ENCODE results near the gene CAPN14.

DNA sequence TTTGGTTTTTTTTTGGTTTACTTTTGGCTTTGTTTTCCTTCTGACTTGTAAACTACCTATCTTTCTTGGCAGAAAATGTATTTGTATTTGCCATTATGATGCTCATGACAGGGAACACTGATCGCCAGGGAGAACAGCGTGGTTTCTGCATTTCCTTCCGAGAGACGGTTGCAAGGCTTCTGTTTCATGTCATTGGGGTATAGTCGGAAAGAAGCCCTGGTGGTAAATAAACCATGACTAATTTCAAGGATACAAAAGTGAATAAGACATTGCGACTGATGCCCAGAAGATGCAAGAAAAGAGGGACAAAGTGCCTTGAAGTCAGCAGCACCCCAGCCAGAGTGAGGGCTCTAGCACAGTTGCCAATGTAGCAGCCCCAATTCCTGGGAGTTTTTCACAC, 4.2 kb upstream of the CAPN14 start:
- TF ChIP-seq POLR2AphosphoS5 (IDR thresholded peaks at IDR 0.05; ENCODE audit: low read depth) = no peak
- TF ChIP-seq, protein P1, sequence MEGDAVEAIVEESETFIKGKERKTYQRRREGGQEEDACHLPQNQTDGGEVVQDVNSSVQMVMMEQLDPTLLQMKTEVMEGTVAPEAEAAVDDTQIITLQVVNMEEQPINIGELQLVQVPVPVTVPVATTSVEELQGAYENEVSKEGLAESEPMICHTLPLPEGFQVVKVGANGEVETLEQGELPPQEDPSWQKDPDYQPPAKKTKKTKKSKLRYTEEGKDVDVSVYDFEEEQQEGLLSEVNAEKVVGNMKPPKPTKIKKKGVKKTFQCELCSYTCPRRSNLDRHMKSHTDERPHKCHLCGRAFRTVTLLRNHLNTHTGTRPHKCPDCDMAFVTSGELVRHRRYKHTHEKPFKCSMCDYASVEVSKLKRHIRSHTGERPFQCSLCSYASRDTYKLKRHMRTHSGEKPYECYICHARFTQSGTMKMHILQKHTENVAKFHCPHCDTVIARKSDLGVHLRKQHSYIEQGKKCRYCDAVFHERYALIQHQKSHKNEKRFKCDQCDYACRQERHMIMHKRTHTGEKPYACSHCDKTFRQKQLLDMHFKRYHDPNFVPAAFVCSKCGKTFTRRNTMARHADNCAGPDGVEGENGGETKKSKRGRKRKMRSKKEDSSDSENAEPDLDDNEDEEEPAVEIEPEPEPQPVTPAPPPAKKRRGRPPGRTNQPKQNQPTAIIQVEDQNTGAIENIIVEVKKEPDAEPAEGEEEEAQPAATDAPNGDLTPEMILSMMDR (IDR thresholded peaks at IDR 0.05; ENCODE audit: insufficient read depth, low read length) = no peak
- TF ChIP-seq GABPA (IDR thresholded peaks at IDR 0.05; ENCODE audit: low read depth) = no peak
- TF ChIP-seq REST (IDR thresholded peaks at IDR 0.05; ENCODE audit: insufficient replicate concordance, low read depth) = no peak
